SK-N-SH treated with all-trans-retinoic acid at 6 μM for 48 hours (cell line): ENCODE measurements around the gene CCNY.

ENCODE experiments used
- ATAC-seq: fragments of 200-7000 bp; cut with Tn5 transposase; 3 replicates; pipeline ENCODE4 v1.9.1; 2020; ENCODE audit warnings: mild to moderate bottlenecking, moderate library complexity
- BACH2 ChIP-seq: fragments of 250-450 bp; sonication (Bioruptor Pico); IDR thresholded peaks from 2 replicates; pipeline ENCODE4 v1.9.0; 2021; ENCODE audit warnings: mild to moderate bottlenecking, borderline replicate concordance
- CREB5 ChIP-seq: fragments of 250-450 bp; sonication (Bioruptor Pico); IDR thresholded peaks from 2 replicates; pipeline ENCODE4 v1.5.1; 2020; ENCODE audit warnings: low read depth, mild to moderate bottlenecking, moderate library complexity
- CSDC2 ChIP-seq: fragments of 250-450 bp; sonication (Bioruptor Pico); IDR thresholded peaks from 2 replicates; pipeline ENCODE4 v1.5.0; 2020; ENCODE audit warnings: mild to moderate bottlenecking, moderate library complexity
- CSRNP3 ChIP-seq: fragments of 250-450 bp; sonication (Bioruptor Pico); IDR thresholded peaks from 2 replicates; pipeline ENCODE4 v1.5.1; 2021; ENCODE audit warnings: mild to moderate bottlenecking, moderate library complexity
- ESRRG ChIP-seq: fragments of 250-450 bp; sonication (Bioruptor Pico); IDR thresholded peaks from 2 replicates; pipeline ENCODE4 v1.6.1; 2021; ENCODE audit warnings: mild to moderate bottlenecking
- ISL1 ChIP-seq: fragments of 250-450 bp; sonication (Bioruptor Pico); IDR thresholded peaks from 2 replicates; pipeline ENCODE4 v2.1.2; 2022; ENCODE audit warnings: mild to moderate bottlenecking, moderate library complexity
- OSR1 ChIP-seq: fragments of 250-450 bp; sonication (Bioruptor Pico); IDR thresholded peaks from 2 replicates; pipeline ENCODE4 v1.8.0; 2022; ENCODE audit warnings: moderate library complexity, mild to moderate bottlenecking, inconsistent platforms
- PATZ1 ChIP-seq: fragments of 250-450 bp; sonication (Bioruptor Pico); IDR thresholded peaks from 2 replicates; pipeline ENCODE4 v1.8.0; 2020; ENCODE audit warnings: mild to moderate bottlenecking, moderate library complexity, borderline replicate concordance
- POU6F1 ChIP-seq: fragments of 250-450 bp; sonication (Bioruptor Pico); IDR thresholded peaks from 2 replicates; pipeline ENCODE4 v1.8.0; 2021; ENCODE audit warnings: low read depth, mild to moderate bottlenecking, moderate library complexity, borderline replicate concordance
- PPARA ChIP-seq: fragments of 250-450 bp; sonication (Bioruptor Pico); IDR thresholded peaks from 2 replicates; pipeline ENCODE4 v1.5.0; 2020; ENCODE audit warnings: mild to moderate bottlenecking, borderline replicate concordance
- TCF4 ChIP-seq: fragments of 250-450 bp; sonication (Bioruptor Pico); IDR thresholded peaks from 2 replicates; pipeline ENCODE4 v1.8.0; 2021; ENCODE audit warnings: mild to moderate bottlenecking, moderate library complexity, borderline replicate concordance
- TOX ChIP-seq: fragments of 250-450 bp; sonication (Bioruptor Pico); IDR thresholded peaks from 2 replicates; pipeline ENCODE4 v1.8.0; 2021; ENCODE audit warnings: mild to moderate bottlenecking, moderate library complexity, borderline replicate concordance
- TSHZ2 ChIP-seq: fragments of 250-450 bp; sonication (Bioruptor Pico); IDR thresholded peaks from 2 replicates; pipeline ENCODE4 v1.5.0; 2020; ENCODE audit warnings: mild to moderate bottlenecking, moderate library complexity
- ZC3H10 ChIP-seq: fragments of 250-450 bp; sonication (Bioruptor Pico); IDR thresholded peaks from 2 replicates; pipeline ENCODE4 v1.5.1; 2021; ENCODE audit warnings: mild to moderate bottlenecking, moderate library complexity
- ZFP3 ChIP-seq: fragments of 250-450 bp; sonication (Bioruptor Pico); IDR thresholded peaks from 2 replicates; pipeline ENCODE4 v1.5.0; 2020; ENCODE audit warnings: mild to moderate bottlenecking, moderate library complexity
- ZFP30 ChIP-seq: fragments of 450-650 bp; formaldehyde crosslinking; IDR thresholded peaks from 2 replicates; pipeline ENCODE4 v1.5.0; 2022; ENCODE audit warnings: mild to moderate bottlenecking, moderate library complexity
- ZNF8 ChIP-seq: fragments of 450-650 bp; formaldehyde crosslinking; IDR thresholded peaks from 2 replicates; pipeline ENCODE4 v1.5.0; 2020; ENCODE audit warnings: mild to moderate bottlenecking, moderate library complexity

CCNY gene

GRCh38 chr10:35465673-35466072, 129.4 kb downstream of the CCNY start (continued):
- TF ChIP-seq TSHZ2 (CRISPR knock-in tag) = no peak
- TF ChIP-seq ISL1 (CRISPR knock-in tag) = no peak
- TF ChIP-seq TCF4 (CRISPR knock-in tag) = no peak
- TF ChIP-seq ESRRG = no peak
- no peak for TF ChIP-seq PPARA (CRISPR knock-in tag)
- TF ChIP-seq ZFP3 (CRISPR knock-in tag) = no peak
- no peak for TF ChIP-seq CSDC2 (CRISPR knock-in tag)
- TF ChIP-seq BACH2 (CRISPR knock-in tag) = no peak

- no peak for ATAC-seq
- TF ChIP-seq TSHZ2 (CRISPR knock-in tag) (no peak), TCF4 (CRISPR knock-in tag) (no peak), POU6F1 (CRISPR knock-in tag) (no peak), ZFP30 (CRISPR knock-in tag) (no peak), BACH2 (CRISPR knock-in tag) (no peak), PATZ1 (CRISPR knock-in tag) (no peak), CSRNP3 (CRISPR knock-in tag) (no peak), ESRRG (no peak), CSDC2 (CRISPR knock-in tag) (no peak), ZFP3 (CRISPR knock-in tag) (no peak), PPARA (CRISPR knock-in tag) (no peak), TOX (CRISPR knock-in tag) (no peak), OSR1 (CRISPR knock-in tag) (no peak), ZC3H10 (CRISPR knock-in tag) (no peak), ZNF8 (CRISPR knock-in tag) (no peak), ISL1 (CRISPR knock-in tag) (no peak)
Observed at GRCh38 chr10:35466170-35466569, 129.9 kb downstream of the CCNY start.

GRCh38 chr10:35466661-35467060, 130.4 kb downstream of the CCNY start:
- ATAC-seq = no peak
- TF ChIP-seq TOX (CRISPR knock-in tag) = no peak
- TF ChIP-seq CSDC2 (CRISPR knock-in tag) = no peak
- no peak for TF ChIP-seq ZC3H10 (CRISPR knock-in tag)
- no peak for TF ChIP-seq CREB5 (CRISPR knock-in tag)
- TF ChIP-seq CSRNP3 (CRISPR knock-in tag) = no peak
- no peak for TF ChIP-seq TSHZ2 (CRISPR knock-in tag)
